ENCODE measurements around the gene SPAG9.

Gene SPAG9

GRCh38 chr17:51045621-51046020 lies 75.0 kb downstream of the SPAG9 start:
- peaks cover 7% of the 10 kb centered on the region for H3K4me1 ChIP-seq (ENCODE audit: control insufficient read depth, low read length)
- H3K4me2 ChIP-seq (ENCODE audit: low read length) = no peak overlapping the region

GRCh38 chr17:51044976-51045375 lies 75.7 kb downstream of the SPAG9 start:
- no peak overlapping the region for H3K4me2 ChIP-seq (ENCODE audit: low read length)
- TF ChIP-seq EZH2phosphoT487 (IDR thresholded peaks at IDR 0.05; ENCODE audit: borderline replicate concordance, low read length) = no peak
- TF ChIP-seq CTCF (IDR thresholded peaks at IDR 0.05; ENCODE audit: low read depth, low read length, poor library complexity, severe bottlenecking) = no peak
- H3F3A ChIP-seq (ENCODE audit: control insufficient read depth, insufficient read depth) = no peaks in the 10 kb centered on the region
- H3K36me3 ChIP-seq (ENCODE audit: control insufficient read depth, low read length) = peaks cover 22% of the 10 kb centered on the region
- peaks cover under 1% of the 10 kb centered on the region; the same call in 1 of the 2 replicates for H3K4me1 ChIP-seq (ENCODE audit: control insufficient read depth, low read length)
- H3K79me2 ChIP-seq (ENCODE audit: control insufficient read depth, low read length) = peaks cover 8% of the 10 kb centered on the region
- H3K9me3 ChIP-seq (ENCODE audit: control insufficient read depth, insufficient read depth, low read length) = no peaks in the 10 kb centered on the region
- H3K4me3 ChIP-seq (ENCODE audit: low read length) = no peak overlapping the region
- no peak overlapping the region for H3K27ac ChIP-seq (ENCODE audit: low read depth, low read length)
- no peaks in the 10 kb centered on the region for H3K27me3 ChIP-seq (ENCODE audit: control insufficient read depth, low read length)
- peaks cover under 1% of the 10 kb centered on the region; the same call in 1 of the 2 replicates for H4K20me1 ChIP-seq (ENCODE audit: control insufficient read depth, insufficient read depth, low read depth, low read length)
- no peaks in the 10 kb centered on the region for H3K9me2 ChIP-seq (replicated peaks; ENCODE audit: control insufficient read depth, low read length)

More at GRCh38 chr17:51045621-51046020, 75.0 kb downstream of the SPAG9 start:
- Histone ChIP-seq H3K4me3 (ENCODE audit: low read length) (no peak overlapping the region), H3K27me3 (ENCODE audit: control insufficient read depth, low read length) (no peaks in the 10 kb centered on the region), H3K79me2 (ENCODE audit: control insufficient read depth, low read length) (peaks cover 11% of the 10 kb centered on the region), H4K20me1 (ENCODE audit: control insufficient read depth, insufficient read depth, low read depth, low read length) (peaks cover 5% of the 10 kb centered on the region), H3K36me3 (ENCODE audit: control insufficient read depth, low read length) (peaks cover 18% of the 10 kb centered on the region), H3K9me2 (replicated peaks; ENCODE audit: control insufficient read depth, low read length) (no peaks in the 10 kb centered on the region), H3F3A (ENCODE audit: control insufficient read depth, insufficient read depth) (0 out of 2 replicates have a peak, but pooled peaks cover under 1% of the 10 kb centered on the region), H3K27ac (ENCODE audit: low read depth, low read length) (no peak overlapping the region), H3K9me3 (ENCODE audit: control insufficient read depth, insufficient read depth, low read length) (no peaks in the 10 kb centered on the region)
- TF ChIP-seq CTCF (IDR thresholded peaks at IDR 0.05; ENCODE audit: low read depth, low read length, poor library complexity, severe bottlenecking) (no peak), EZH2phosphoT487 (IDR thresholded peaks at IDR 0.05; ENCODE audit: borderline replicate concordance, low read length) (no peak)

GRCh38 chr17:51036084-51036483 lies 84.6 kb downstream of the SPAG9 start:
- H3K4me3 ChIP-seq (ENCODE audit: low read length) = peak overlapping the region; percentile 5; the same call in 1 of the 2 replicates
- H3K79me2 ChIP-seq (ENCODE audit: control insufficient read depth, low read length) = no peaks in the 10 kb centered on the region
- H3K9me3 ChIP-seq (ENCODE audit: control insufficient read depth, insufficient read depth, low read length) = no peaks in the 10 kb centered on the region
- no peaks in the 10 kb centered on the region for H3K9me2 ChIP-seq (replicated peaks; ENCODE audit: control insufficient read depth, low read length)
- H4K20me1 ChIP-seq (ENCODE audit: control insufficient read depth, insufficient read depth, low read depth, low read length) = no peaks in the 10 kb centered on the region
- peaks cover 10% of the 10 kb centered on the region for H3F3A ChIP-seq (ENCODE audit: control insufficient read depth, insufficient read depth)
- TF ChIP-seq CTCF (IDR thresholded peaks at IDR 0.05; ENCODE audit: low read depth, low read length, poor library complexity, severe bottlenecking) (no peak), EZH2phosphoT487 (IDR thresholded peaks at IDR 0.05; ENCODE audit: borderline replicate concordance, low read length) (no peak)
- peaks cover 20% of the 10 kb centered on the region for H3K36me3 ChIP-seq (ENCODE audit: control insufficient read depth, low read length)
- H3K4me2 ChIP-seq (ENCODE audit: low read length) = peak overlapping the region; percentile 20
- no peaks in the 10 kb centered on the region for H3K27me3 ChIP-seq (ENCODE audit: control insufficient read depth, low read length)
- peaks cover 23% of the 10 kb centered on the region for H3K4me1 ChIP-seq (ENCODE audit: control insufficient read depth, low read length)
- H3K27ac ChIP-seq (ENCODE audit: low read depth, low read length) = peak overlapping the region; percentile 12; the same call in 1 of the 2 replicates
